ENCODE results near the gene MIDN.
"Not testable (repeated sequence)": the region's sequence is repeated elsewhere in the genome, so short reads cannot be mapped to it uniquely, and the experiment has no call there.

The MIDN gene

DNA sequence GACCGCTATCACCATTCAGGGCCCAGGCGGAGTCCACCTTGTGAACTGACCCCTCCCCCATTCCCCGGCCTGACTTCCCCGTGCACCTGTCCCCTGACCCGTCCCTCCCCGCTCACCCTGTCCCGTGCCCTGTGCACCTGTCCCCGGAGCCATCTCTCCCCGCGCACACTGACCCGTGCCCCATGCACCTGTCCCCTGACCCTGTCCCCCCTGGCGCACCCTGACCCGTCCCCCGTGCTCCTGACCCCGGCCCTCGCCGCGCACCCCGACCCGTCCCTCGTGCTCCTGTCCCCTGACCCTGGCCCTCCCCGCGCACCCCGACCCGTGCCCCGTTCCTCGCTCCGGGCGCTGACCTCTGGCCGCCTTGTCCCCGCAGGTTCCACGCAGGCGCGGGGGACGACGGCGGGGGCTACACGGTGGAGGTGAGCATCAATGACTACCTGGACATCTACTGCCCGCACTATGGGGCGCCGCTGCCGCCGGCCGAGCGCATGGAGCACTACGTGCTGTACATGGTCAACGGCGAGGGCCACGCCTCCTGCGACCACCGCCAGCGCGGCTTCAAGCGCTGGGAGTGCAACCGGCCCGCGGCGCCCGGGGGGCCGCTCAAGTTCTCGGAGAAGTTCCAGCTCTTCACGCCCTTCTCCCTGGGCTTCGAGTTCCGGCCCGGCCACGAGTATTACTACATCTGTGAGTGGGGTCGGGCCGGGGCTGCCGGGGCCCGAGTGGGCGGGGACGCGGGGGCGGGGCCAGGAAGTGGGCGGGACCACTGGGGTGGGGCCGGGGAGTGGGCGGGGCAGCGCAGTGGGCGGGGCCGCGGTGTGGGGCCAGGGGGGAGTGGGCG lies 47.0 kb downstream of the MIDN start:
- peak in 1 of 2 experiments; percentile 30 for DNase-seq

- DNase-seq, result no peak
Measured at GRCh38 chr19:1296078-1296477, 47.7 kb downstream of the MIDN start.

- no peak for DNase-seq
Measured at GRCh38 chr19:1296575-1297271, 48.3 kb downstream of the MIDN start.

GRCh38 chr19:1298235-1298634 lies 49.9 kb downstream of the MIDN start:
- DNase-seq, result no peak

- DNase-seq, result no peak
Measured at GRCh38 chr19:1299801-1300200, 51.4 kb downstream of the MIDN start.

GRCh38 chr19:1300744-1301490 lies 52.5 kb downstream of the MIDN start:
- no peak for DNase-seq

DNA sequence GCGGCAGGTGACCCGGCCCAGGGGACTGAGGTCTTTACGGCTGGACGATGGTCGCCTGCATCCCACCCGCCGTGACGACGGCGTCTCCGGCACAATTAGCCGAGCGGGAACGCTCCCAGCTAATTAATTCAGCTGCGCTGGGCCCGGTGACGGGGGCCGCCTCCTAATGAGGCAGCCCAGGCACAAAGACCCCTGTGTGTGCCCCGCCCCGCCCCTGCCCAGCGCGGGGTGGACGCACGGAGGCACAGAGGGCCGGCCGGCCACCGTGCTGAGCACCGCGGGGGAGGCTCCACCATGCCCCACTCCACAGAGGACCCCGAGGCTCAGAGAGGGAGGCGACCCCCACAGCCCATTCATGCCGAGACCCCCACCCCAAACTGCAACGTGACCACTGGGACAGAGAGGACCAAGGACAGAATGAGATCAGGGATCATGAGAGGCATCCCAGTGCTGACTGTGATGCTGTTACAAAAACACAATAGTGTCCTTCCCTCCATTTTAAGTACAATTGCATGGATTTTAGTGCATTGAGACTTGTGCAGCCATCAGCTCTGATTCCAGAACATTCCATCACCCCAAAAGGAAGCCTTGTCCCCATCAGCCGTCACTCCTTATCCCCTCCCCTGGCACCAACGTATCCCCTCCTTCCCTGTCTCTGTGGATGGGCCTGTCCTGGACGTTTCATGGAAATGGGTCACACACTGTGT lies 54.3 kb downstream of the MIDN start:
- DNase-seq, result no peak

DNA sequence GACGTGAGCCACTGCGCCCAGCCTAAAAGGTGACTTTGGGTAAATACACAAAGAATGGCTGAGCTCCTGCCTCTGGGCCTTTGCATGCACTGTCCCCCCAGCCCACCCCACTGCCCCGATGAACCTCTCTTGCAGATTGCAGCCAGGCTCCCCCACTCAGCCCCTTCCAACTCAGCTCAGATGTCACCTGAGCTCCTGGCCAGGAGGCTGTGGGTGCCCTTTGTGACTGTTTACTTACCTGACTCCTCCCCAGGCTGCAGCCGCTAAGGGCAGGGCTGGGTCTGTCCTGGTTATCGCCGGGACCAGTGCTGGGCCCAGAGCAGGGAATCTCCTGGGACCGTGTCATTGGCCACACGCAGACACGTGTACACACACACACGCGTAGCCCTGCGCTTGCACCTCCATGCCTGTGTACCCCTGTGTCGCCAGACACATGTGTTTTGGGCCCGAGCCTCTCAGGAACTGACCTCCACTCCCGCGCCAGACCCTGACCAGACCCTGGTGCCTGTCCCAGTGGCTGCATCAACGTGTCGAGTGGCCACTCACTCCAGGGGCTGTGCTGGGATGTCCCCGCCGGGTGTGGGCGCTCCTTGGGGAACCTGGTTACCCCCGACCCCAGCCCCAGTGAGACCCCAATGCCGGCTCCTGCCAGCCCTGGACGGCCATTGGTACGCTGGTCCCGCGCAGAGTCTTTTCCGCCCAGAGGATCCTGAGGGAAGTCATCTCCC lies 56.0 kb downstream of the MIDN start:
- no peak for DNase-seq

DNA sequence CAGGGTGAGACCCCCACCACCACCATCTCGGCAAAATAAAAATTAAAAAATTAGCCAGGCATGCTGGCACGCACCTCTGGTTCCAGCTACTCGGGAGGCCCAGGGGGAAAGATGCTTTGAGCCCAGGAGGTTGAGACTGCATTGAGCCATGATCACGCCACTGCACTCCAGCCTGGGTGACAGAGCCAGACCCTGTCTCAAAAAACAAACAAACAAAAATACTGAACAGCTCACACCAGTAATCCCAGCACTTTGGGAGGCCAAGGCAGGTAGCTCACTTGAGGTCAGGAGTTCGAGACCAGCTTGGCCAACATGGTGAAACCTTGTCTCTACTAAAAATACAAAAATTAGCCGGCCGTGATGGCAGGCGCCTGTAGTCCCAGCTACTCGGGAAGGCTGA lies 57.0 kb downstream of the MIDN start:
- not testable (repeated sequence) for DNase-seq

- no peak for DNase-seq
Measured at GRCh38 chr19:1307320-1307719, 58.9 kb downstream of the MIDN start.

DNA sequence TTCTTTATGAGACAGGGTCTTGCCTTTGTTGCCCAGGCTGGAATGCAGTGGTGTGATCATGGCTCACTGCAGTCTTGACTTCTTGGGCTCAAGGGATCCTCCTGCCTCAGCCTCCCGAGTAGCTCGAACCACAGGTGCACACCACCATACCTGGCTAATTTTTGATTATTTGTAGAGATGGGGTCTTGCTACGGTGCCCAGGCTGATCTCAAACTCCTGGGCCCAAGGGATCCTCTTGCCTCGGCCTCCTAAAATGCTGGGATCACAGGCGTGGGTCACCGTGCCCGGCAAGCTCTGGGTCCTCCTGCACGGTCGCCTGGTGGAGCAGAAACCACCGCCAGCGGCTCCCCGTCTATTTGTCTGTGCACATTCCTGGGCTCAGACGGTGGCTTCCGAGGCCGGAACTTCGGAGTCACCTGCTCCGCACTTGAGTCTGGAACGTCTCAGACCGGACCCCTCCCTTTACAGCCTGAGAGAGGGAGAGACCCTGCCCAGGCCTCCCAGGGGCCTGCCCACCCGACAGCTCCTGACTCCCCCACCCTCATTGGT lies 59.4 kb downstream of the MIDN start:
- no peak for DNase-seq

- DNase-seq, result no peak
Measured at GRCh38 chr19:1308718-1309117, 60.3 kb downstream of the MIDN start.

Measured in activated CD4-positive, alpha-beta T cell treated with anti-CD3 and anti-CD28 coated beads, Interleukin-2, amount 50 U/mL, for 48 hours (primary cell).